GM19351 (cell line): ENCODE measurements around the gene UGT1A8.

Source experiments
- ATAC-seq: cut with Tn5 transposase; IDR thresholded peaks from one replicate; pipeline ENCODE4 v1.9.1; 2021; ENCODE audit warnings: mild to moderate bottlenecking, moderate library complexity; ENCODE audit not compliant: unreplicated experiment

UGT1A8 gene

DNA sequence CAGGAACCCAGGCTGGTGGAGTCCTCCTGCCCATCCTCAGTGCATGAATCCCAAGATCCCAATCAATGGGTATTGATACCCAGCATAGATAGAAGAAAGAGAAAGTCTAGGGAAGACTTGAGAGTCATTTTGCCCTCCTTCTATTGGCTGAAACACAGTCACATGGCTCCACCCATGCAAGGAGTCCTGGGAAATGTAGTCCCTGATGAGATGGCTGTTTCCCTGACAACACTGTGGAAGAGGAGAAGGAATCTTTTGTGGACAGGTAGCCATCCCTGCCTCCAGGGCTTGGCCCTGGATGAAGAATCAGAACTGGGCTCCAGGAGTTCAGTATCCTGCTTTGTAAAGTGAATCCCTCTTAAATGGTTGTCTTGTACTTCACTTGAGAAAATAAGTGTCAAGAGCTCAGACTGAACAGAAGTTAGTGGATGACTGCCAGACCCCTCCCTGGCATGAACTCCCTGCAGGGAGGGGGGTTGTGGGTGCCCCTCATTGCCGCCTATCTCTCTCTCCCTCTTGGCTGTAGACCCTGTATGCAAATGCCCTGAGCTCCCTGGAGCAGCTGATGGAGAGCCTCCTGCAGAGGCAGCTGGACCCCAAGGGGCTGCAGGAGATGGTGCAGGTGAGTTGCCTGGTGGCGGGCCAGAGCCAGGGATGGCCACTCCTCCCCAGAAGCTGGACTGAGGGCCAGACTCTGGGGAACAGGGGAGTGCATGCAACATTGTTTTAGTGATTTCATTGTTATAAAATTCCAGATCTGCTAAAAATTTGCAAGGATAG lies 196.8 kb downstream of the UGT1A8 start:
- ATAC-seq: peak; percentile 44

DNA sequence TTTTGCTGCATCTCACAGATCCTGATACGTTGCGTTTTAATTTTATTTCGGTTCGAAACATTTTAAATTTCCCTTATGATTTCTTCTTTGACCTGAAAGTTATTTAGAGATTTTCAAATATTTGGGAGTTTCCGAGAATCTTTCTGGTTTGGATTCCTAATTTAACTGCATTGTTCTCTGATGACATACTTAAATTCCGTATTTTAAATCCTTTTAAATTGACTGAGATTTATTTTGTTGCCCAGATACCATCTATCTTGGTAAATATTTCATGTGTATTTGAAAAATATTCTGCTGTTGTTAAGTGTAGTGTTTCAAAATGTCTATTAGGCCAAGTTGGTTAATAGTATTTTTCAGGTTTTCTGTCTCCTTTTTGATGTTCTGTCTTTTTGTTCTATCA lies 198.4 kb downstream of the UGT1A8 start:
- ATAC-seq: no peak

GRCh38 chr2:233816334-233816733 lies 198.9 kb downstream of the UGT1A8 start:
- ATAC-seq: no peak

DNA sequence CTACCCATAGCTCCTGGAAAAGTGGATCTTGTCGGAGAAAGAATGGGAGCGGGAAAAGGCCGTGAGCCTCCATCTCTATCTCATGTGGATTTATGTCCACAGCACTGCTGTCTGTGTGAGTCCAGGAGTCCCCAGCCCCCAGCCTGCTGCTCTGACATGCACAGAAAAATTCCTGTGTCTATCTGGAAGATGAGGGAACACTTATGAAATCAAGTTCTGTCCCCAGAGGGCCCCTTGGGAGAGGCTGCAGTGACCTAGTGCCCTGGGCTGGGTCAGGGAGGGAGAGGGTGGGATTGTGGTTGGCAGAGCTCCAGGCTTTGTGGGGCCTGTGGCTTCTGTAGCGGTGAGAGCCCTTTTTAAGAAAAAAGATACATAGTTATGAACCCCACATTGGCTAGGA lies 199.3 kb downstream of the UGT1A8 start:
- no peak for ATAC-seq

- ATAC-seq: no peak
Observed at GRCh38 chr2:233817361-233817911, 200.0 kb downstream of the UGT1A8 start.

GRCh38 chr2:233817995-233818638 lies 200.7 kb downstream of the UGT1A8 start:
- ATAC-seq: no peak

GRCh38 chr2:233818639-233819621 lies 201.5 kb downstream of the UGT1A8 start:
- ATAC-seq: no peak

DNA sequence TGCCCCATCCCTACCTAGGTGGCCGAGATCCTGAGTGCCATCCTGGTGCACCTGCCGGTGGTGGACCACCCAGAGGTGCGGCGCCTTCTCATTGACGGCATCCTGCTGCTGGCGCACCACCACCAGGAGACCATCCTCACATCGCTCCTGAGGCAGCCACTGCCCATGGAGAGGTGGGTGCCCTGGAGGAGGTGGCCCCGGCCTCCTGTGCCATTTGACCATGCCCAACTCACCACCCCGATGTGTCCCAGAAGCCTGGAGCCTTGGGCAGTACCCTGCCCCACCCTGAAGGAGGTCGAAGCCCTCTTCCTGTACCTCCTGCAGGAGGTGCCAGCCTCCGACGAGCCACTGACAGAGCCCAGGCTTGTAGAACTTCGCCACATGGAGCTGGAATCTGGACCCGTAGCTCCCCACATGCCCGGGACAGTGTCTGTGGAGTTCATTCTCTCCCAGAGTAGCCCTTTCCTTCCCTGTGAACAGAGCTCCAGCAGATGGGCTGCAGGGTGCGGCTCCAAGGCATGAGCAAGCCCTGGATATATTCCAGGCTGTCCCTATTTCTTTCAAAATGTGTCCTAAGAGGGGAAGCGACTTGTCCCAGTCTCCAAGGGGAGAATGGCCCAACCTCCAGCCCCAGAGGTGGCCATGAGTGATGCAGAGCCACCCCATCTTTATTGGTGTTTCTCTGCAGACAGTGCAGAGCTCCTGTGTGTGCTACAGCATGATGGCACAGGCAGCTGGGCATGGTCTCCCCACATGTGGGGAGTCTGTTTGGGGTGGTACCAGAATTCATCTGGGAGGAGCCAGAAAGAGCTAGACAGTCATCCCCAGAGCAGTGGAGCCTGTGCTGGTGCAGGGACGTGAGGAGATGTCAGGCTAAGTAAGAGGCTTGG lies 202.7 kb downstream of the UGT1A8 start:
- ATAC-seq: no peak

DNA sequence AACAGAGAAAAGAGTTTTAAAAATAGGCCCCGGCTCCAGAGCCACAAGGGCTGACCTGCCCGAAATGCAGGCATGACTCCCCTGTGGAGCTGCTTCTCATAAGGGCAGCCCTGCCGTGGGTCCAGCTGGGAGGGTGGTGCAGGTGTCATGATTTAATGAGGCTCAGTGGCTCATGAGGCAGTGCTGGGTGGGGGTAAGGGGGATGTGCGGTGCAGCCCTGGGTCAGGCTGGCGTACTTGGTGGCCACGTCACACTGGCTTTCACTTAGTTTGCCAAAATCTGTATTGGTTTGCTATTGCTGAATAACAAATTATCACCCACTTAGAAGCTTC lies 203.3 kb downstream of the UGT1A8 start:
- no peak for ATAC-seq

DNA sequence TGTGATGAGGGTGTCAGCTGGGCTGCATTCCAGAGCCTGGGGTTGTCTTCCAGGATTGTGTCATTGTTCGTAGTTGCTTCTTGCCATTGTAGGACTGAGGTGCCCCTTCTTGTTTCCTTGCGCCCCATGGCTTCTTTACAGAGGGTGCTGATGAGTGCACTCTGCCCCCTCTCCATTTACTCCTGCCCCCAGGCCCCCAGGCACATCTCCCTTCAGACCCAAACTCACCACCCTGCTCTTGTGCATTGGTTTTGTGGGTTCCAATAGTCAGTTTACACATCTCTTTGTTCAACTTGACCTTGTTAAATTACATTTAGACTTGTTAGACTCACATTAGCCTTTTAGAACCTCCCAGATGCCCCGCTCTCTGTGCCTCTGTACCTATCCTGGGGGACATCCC lies 203.8 kb downstream of the UGT1A8 start:
- ATAC-seq: no peak

DNA sequence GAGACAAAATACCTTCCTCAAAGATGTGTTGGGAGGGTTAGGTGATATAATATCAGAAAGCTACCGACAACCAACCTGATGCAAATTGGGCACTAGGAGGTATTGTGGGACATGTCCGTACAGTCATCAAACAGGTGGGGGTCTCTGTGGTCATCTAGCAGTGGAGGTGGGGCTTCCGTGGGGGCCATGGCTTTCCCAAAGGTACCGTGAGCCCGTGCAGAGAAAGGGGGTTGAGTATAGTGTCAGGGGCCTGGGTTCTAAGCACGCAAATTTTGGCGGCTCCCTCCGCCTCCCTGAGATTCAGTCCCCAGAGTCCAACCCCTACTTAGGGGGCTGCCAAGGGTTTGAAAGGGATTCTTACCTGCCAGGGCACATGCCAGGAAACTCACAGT lies 204.3 kb downstream of the UGT1A8 start:
- no peak for ATAC-seq

DNA sequence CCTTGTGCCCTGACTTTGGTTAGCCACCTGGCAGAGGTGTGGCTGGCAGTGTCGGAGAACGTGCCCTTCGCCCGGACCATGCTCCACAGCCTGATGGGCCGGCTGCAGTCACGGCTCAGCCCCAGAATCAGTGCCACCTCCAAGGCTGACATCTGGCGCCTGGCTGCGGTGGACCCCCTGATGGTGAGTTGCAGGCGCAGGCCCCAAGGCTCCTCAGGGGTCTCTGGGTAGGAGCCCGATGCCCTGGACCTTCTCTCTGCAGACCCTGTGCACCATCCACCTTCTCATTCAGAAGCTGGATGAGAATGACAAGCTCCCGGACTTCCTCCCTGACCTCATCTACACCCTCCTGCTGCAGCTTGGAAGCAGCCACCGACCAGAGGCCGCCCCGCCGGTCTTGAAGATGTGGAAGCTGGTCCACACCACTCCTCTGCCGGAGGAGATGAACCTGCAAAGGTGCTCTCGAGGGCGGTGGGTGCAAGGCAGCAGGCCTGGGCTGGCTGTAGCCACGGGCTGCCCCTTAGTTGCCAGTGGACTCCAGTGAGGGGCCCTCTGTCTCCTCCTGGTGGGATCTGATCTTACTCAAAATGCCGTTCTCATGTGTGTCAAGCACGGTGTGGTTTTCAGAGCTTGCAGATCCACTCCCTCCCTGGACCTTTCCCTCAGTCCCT lies 204.8 kb downstream of the UGT1A8 start:
- ATAC-seq: no peak
